ENCODE measurements around the gene SMIM38.

SMIM38 gene

GRCh38 chr11:69120096-69120875 lies 35.4 kb upstream of the SMIM38 start:
- H4K20me1 ChIP-seq (ENCODE audit: insufficient read depth, low read length): no peaks in the 10 kb centered on the region
- no peak overlapping the region for H3K4me2 ChIP-seq (ENCODE audit: low read length)
- H2AFZ ChIP-seq (ENCODE audit: low read length): no peak overlapping the region
- no peaks in the 10 kb centered on the region for H3K36me3 ChIP-seq (ENCODE audit: insufficient read depth, low read length)
- TF ChIP-seq EZH2 (IDR thresholded peaks at IDR 0.05; ENCODE audit: borderline replicate concordance, low read length): no peak
- TF ChIP-seq, protein P1, sequence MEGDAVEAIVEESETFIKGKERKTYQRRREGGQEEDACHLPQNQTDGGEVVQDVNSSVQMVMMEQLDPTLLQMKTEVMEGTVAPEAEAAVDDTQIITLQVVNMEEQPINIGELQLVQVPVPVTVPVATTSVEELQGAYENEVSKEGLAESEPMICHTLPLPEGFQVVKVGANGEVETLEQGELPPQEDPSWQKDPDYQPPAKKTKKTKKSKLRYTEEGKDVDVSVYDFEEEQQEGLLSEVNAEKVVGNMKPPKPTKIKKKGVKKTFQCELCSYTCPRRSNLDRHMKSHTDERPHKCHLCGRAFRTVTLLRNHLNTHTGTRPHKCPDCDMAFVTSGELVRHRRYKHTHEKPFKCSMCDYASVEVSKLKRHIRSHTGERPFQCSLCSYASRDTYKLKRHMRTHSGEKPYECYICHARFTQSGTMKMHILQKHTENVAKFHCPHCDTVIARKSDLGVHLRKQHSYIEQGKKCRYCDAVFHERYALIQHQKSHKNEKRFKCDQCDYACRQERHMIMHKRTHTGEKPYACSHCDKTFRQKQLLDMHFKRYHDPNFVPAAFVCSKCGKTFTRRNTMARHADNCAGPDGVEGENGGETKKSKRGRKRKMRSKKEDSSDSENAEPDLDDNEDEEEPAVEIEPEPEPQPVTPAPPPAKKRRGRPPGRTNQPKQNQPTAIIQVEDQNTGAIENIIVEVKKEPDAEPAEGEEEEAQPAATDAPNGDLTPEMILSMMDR (IDR thresholded peaks at IDR 0.05; ENCODE audit: low read length): no peak
- H3K9me3 ChIP-seq (ENCODE audit: low read length): no peaks in the 10 kb centered on the region
- H3K27me3 ChIP-seq (ENCODE audit: insufficient read depth, low read length): 0 out of 2 replicates have a peak, but pooled peaks cover 6% of the 10 kb centered on the region
- H3F3A ChIP-seq (ENCODE audit: insufficient read depth, low read length): no peaks in the 10 kb centered on the region
- no peaks in the 10 kb centered on the region for H3K4me1 ChIP-seq (ENCODE audit: insufficient read depth, low read length, severe bottlenecking)
- no peak overlapping the region for H3K27ac ChIP-seq (ENCODE audit: low read depth, low read length, poor library complexity, severe bottlenecking)
- no peak overlapping the region for H3K9ac ChIP-seq (ENCODE audit: low read length)
- no peaks in the 10 kb centered on the region for H3K79me2 ChIP-seq (ENCODE audit: insufficient read depth, low read length)
- no peak overlapping the region for H3K4me3 ChIP-seq (ENCODE audit: low read depth, low read length, poor library complexity, severe bottlenecking)
- H3K9me2 ChIP-seq (ENCODE audit: low read depth, low read length): no peaks in the 10 kb centered on the region

- Histone ChIP-seq H3K36me3 (ENCODE audit: insufficient read depth, low read length) (no peaks in the 10 kb centered on the region), H3K9me2 (ENCODE audit: low read depth, low read length) (no peaks in the 10 kb centered on the region), H3K9me3 (ENCODE audit: low read length) (no peaks in the 10 kb centered on the region), H3K27ac (ENCODE audit: low read depth, low read length, poor library complexity, severe bottlenecking) (no peak overlapping the region), H3K4me3 (ENCODE audit: low read depth, low read length, poor library complexity, severe bottlenecking) (no peak overlapping the region), H3K4me1 (ENCODE audit: insufficient read depth, low read length, severe bottlenecking) (no peaks in the 10 kb centered on the region), H3F3A (ENCODE audit: insufficient read depth, low read length) (no peaks in the 10 kb centered on the region), H4K20me1 (ENCODE audit: insufficient read depth, low read length) (no peaks in the 10 kb centered on the region), H3K79me2 (ENCODE audit: insufficient read depth, low read length) (no peaks in the 10 kb centered on the region), H2AFZ (ENCODE audit: low read length) (no peak overlapping the region), H3K9ac (ENCODE audit: low read length) (no peak overlapping the region), H3K4me2 (ENCODE audit: low read length) (no peak overlapping the region), H3K27me3 (ENCODE audit: insufficient read depth, low read length) (0 out of 2 replicates have a peak, but pooled peaks cover 6% of the 10 kb centered on the region)
- TF ChIP-seq EZH2 (IDR thresholded peaks at IDR 0.05; ENCODE audit: borderline replicate concordance, low read length): no peak
- TF ChIP-seq, protein P1 (IDR thresholded peaks at IDR 0.05; ENCODE audit: low read length): no peak
Observed at GRCh38 chr11:69121021-69121420, 34.7 kb upstream of the SMIM38 start.

DNA sequence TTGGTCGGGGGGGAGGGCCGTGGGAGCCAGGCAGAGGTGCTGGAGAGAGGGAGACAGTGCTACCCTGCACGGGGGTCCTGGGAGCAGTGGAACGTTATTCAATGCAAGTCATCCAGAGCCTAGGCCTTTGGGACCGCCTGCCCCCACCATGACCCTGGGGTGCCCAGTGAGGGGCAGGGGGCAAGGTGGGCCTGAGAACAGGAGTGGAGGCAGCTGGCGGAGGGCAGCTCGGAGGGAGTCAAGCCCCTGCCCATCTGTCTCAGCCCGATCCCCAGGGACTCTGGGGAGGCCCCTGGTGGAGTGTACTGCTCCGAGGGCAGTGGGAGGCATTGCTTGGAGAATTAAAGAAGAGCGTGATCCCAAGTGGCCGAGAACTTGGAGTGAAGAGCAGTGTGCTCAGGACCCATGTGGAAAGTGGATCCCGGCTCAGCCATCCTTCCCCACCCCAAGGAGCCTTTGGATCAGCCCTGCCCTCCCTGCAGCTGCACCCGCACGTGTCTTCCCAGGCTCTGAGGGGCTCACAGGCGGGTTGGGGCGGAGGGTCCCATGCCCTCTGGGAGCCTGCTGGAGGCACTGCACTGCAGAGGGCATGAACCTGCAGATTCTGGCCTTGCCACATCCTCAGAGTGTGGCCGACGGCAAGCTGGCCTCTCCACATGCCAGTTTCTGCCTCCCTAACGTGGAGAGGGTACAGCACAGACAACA lies 34.0 kb upstream of the SMIM38 start:
- no peaks in the 10 kb centered on the region for H3K79me2 ChIP-seq (ENCODE audit: insufficient read depth, low read length)
- TF ChIP-seq, protein P1 (IDR thresholded peaks at IDR 0.05; ENCODE audit: low read length): no peak
- no peak for TF ChIP-seq EZH2 (IDR thresholded peaks at IDR 0.05; ENCODE audit: borderline replicate concordance, low read length)
- no peak overlapping the region for H3K4me2 ChIP-seq (ENCODE audit: low read length)
- H3K9me3 ChIP-seq (ENCODE audit: low read length): no peaks in the 10 kb centered on the region
- no peak overlapping the region for H3K9ac ChIP-seq (ENCODE audit: low read length)
- no peak overlapping the region for H3K27ac ChIP-seq (ENCODE audit: low read depth, low read length, poor library complexity, severe bottlenecking)
- 0 out of 2 replicates have a peak, but pooled peaks cover 3% of the 10 kb centered on the region for H3K27me3 ChIP-seq (ENCODE audit: insufficient read depth, low read length)
- no peaks in the 10 kb centered on the region for H3K4me1 ChIP-seq (ENCODE audit: insufficient read depth, low read length, severe bottlenecking)
- H4K20me1 ChIP-seq (ENCODE audit: insufficient read depth, low read length): no peaks in the 10 kb centered on the region
- H3K4me3 ChIP-seq (ENCODE audit: low read depth, low read length, poor library complexity, severe bottlenecking): no peak overlapping the region
- no peaks in the 10 kb centered on the region for H3K36me3 ChIP-seq (ENCODE audit: insufficient read depth, low read length)
- H3F3A ChIP-seq (ENCODE audit: insufficient read depth, low read length): no peaks in the 10 kb centered on the region
- H2AFZ ChIP-seq (ENCODE audit: low read length): no peak overlapping the region
- H3K9me2 ChIP-seq (ENCODE audit: low read depth, low read length): no peaks in the 10 kb centered on the region
